ENCODE data around the gene PLD2.
A peak's percentile ranks its signal among the peaks of the same experiment; 100 is the strongest.

The PLD2 gene

DNA sequence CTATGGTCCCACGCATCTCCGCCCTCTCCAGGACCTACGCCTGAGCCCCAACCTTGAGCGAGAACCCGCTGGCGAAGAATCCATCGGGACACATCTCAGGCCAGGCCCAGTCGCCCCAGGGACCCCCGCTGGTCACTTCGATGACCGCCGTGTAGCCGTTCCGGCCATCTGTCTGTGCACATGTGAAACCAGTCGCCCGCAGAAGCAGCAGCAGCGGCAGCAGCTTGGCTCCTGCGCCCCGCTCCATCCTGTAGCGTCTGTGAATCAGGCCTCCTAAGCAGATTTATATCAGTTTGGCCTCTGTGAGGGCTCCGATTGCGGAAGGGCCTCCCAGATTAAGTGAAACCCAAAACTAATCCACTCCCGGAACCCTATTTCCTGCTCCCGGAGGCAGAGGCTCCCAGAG is 20.8 kb upstream of the PLD2 start, which contains the start of gene VMO1:
Gene VMO1, minus strand, starts transcription at position 259 of the 406 bp plus-strand sequence. Its CDS starts 12 bp downstream, at position 247.
- peaks cover 3% of the 10 kb centered on the region for H3K36me3 Mint-ChIP-seq (ENCODE audit: low read depth)
- DNase-seq (ENCODE audit: low spot score), result no peak
- peak within 1 kb of the TSS; percentile 34 for H3K4me3 Mint-ChIP-seq
- peaks cover 62% of the 10 kb centered on the region for H3K27me3 Mint-ChIP-seq (ENCODE audit: low read depth)
- no peaks in the 10 kb centered on the region for H3K9me3 Mint-ChIP-seq
- peaks cover 22% of the 10 kb centered on the region for H3K4me1 Mint-ChIP-seq (ENCODE audit: low read depth)
- H3K27ac Mint-ChIP-seq, result no peak within 1 kb of the TSS

DNA sequence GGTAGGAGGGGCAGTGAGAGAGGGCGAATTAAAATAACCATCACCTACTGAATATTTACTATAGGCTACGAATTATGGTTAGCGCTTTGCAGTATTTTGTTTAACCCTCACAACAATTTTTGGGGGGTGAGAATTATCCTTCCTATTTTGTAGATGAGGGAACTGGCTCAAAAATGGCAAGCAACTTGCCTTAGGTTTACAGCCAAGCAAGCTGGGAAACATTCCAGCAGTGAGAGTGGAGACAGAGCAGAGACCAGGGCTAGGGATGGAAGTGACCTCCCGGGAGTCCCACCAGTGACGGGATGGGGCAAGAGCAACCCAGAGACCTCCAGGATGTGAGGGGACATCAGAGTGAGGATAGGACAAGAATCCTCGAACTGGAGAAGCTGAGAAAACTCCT is 20.4 kb upstream of the PLD2 start:
- Mint-ChIP-seq H3K9me3 (no peaks in the 10 kb centered on the region), H3K27me3 (ENCODE audit: low read depth) (peaks cover 62% of the 10 kb centered on the region), H3K4me3 (no peak overlapping the region), H3K36me3 (ENCODE audit: low read depth) (peaks cover 3% of the 10 kb centered on the region), H3K27ac (no peak overlapping the region), H3K4me1 (ENCODE audit: low read depth) (peaks cover 23% of the 10 kb centered on the region)
- DNase-seq (ENCODE audit: low spot score), result no peak

DNA sequence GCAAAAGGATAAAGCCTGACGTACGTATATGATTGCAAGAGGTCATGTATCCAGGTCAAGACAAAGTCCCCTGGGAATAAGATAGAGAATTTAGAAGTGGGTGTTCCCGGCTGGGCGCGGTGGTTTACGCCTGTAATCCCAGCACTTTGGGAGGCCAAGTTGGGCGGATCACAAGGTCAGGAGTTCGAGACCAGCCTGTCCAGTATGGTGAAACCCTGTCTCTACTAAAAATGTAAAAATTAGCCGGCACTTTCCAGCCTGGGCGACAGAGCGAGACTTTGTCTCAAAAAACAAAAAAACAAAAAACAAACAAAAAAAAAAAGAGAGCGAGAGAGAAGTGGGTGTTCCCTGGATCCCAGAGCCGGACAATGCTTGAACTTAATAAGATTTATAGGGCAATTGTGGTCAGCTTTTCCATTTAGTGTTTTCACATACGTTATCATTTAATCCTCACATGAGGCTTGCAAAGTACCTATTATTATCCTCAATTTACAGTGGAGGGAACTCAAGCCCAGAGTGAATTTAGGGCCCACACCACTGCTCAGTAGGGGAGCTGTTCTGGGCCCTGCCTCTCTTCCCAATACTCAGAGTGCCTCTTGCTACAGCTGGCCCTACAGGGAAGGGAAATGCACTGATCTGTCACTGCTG is 18.7 kb upstream of the PLD2 start:
- H3K27me3 Mint-ChIP-seq (ENCODE audit: low read depth), result peaks cover 52% of the 10 kb centered on the region
- H3K4me3 Mint-ChIP-seq, result peak overlapping the region; percentile 61
- DNase-seq (ENCODE audit: low spot score), result no peak
- H3K4me1 Mint-ChIP-seq (ENCODE audit: low read depth), result peaks cover 22% of the 10 kb centered on the region
- peaks cover 3% of the 10 kb centered on the region for H3K36me3 Mint-ChIP-seq (ENCODE audit: low read depth)
- no peak overlapping the region for H3K27ac Mint-ChIP-seq
- no peaks in the 10 kb centered on the region for H3K9me3 Mint-ChIP-seq

DNA sequence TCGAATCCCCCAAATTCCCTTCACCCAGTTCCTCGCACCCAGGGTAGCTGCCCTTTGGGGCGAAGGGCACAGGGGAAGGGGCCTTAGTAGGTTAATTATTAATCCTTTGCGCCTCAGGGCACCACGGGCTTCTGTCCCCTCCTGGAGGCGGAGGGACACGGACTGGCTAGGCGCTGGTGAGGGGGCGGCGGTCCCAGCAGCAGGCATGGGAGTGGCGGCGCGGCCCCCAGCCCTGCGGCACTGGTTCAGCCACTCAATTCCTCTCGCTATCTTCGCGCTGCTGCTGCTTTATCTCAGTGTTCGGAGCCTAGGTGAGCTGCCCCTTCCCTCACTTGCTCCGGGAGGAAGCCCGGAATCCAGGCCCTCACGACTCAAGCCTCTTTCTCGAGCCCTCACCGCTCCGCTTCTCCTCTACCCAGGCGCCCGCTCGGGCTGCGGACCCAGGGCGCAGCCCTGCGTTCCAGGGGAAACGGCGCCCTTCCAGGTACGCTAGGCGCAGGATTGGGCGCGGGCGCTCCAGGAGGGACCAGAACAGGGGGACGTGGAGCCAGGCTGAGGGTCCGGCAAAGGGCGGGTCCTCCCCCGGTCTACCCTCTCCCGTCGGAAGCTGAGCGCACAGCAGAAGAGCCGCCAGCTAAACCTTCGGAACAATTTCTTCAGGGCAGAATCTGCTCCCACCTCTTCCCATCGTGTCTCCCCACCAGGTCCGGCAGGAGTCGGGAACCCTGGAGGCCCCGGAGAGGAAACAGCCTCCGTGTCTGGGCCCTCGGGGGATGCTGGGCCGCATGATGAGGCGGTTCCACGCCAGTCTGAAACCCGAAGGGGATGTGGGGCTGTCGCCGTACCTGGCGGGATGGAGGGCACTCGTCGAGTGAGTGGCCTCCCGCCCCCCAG is 17.9 kb upstream of the PLD2 start, which contains the start of gene GLTPD2:
Gene GLTPD2, plus strand, starts transcription at position 158 of the 894 bp plus-strand sequence. Its CDS starts 48 bp downstream, at position 206.
- Mint-ChIP-seq H3K9me3 (no peaks in the 10 kb centered on the region), H3K27me3 (ENCODE audit: low read depth) (peaks cover 45% of the 10 kb centered on the region), H3K4me1 (ENCODE audit: low read depth) (peaks cover 25% of the 10 kb centered on the region), H3K27ac (peak within 1 kb of the TSS; percentile 68), H3K36me3 (ENCODE audit: low read depth) (peaks cover 3% of the 10 kb centered on the region), H3K4me3 (peak within 1 kb of the TSS; percentile 73)
- DNase-seq (ENCODE audit: low spot score), result no peak

DNA sequence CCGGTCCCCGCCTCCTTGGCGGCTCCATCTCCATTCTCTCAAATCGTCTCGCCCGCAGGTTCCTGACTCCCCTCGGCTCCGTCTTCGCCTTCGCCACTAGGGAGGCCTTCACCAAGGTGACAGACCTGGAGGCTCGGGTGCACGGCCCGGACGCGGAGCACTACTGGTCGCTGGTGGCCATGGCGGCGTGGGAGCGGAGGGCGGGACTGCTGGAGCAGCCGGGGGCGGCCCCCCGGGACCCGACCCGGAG is 17.3 kb upstream of the PLD2 start:
- Mint-ChIP-seq H3K36me3 (ENCODE audit: low read depth) (peaks cover 3% of the 10 kb centered on the region), H3K4me3 (peak overlapping the region; percentile 73), H3K27ac (peak overlapping the region; percentile 68), H3K9me3 (no peaks in the 10 kb centered on the region), H3K27me3 (ENCODE audit: low read depth) (peaks cover 39% of the 10 kb centered on the region), H3K4me1 (ENCODE audit: low read depth) (peaks cover 25% of the 10 kb centered on the region)
- no peak for DNase-seq (ENCODE audit: low spot score)

DNA sequence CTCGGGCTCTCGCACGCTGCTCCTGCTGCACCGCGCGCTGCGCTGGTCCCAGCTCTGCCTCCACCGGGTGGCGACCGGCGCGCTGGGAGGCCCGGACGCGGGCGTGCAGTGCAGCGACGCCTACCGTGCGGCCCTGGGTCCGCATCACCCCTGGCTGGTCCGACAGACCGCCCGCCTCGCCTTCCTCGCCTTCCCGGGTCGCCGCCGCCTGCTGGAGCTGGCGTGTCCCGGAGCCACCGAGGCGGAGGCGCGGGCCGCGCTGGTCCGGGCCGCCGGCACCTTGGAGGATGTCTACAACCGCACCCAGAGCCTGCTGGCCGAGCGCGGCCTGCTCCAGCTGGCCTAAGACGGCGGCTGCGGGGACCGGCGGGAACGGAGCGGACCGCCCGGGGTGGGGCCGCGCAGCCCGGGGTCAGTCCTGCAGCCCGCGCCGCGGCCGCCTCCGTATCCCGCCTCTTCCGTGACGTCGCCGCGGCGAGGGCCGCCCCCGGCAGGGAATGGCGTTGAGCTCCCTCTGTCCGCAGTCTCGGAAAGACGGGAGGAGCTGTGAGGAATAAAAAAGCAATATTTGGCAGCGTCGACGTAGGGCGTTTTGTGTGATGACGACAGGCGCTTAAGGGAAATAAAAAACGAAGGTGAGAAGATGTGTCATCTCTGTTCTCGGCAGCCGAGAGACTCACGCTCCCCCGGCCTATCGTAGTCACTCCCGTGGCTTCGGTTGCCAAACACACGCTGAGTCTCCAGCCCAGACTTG is 16.8 kb upstream of the PLD2 start:
- H3K4me1 Mint-ChIP-seq (ENCODE audit: low read depth), result peaks cover 25% of the 10 kb centered on the region
- no peaks in the 10 kb centered on the region for H3K9me3 Mint-ChIP-seq
- H3K4me3 Mint-ChIP-seq, result peak overlapping the region; percentile 85
- peak overlapping the region; percentile 95 for H3K27ac Mint-ChIP-seq
- H3K36me3 Mint-ChIP-seq (ENCODE audit: low read depth), result peaks cover 3% of the 10 kb centered on the region
- H3K27me3 Mint-ChIP-seq (ENCODE audit: low read depth), result peaks cover 36% of the 10 kb centered on the region
- peak; percentile 88 for DNase-seq (ENCODE audit: low spot score)

DNA sequence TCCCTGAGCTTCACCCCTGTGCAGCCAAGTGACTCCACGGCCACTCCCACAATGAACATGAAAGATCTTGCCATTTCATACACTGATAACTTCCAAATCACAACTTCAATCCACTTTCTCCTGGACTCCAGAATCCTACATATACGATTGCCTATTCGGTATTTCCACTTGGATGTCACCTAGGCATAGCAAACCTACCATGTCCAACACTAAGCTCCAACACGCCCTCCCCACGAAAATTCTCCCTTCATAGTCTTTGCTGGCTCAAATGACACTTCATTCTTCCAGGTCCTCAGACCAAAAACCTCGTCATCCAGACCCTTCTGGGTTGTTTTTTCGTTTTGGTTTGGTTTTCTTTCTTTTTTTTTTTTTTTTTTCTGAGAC is 16.3 kb upstream of the PLD2 start:
- Mint-ChIP-seq H3K27ac (peak overlapping the region; percentile 95), H3K9me3 (no peaks in the 10 kb centered on the region), H3K27me3 (ENCODE audit: low read depth) (peaks cover 30% of the 10 kb centered on the region), H3K4me1 (ENCODE audit: low read depth) (peaks cover 25% of the 10 kb centered on the region), H3K36me3 (ENCODE audit: low read depth) (peaks cover 3% of the 10 kb centered on the region), H3K4me3 (peak overlapping the region; percentile 85)
- no peak for DNase-seq (ENCODE audit: low spot score)

DNA sequence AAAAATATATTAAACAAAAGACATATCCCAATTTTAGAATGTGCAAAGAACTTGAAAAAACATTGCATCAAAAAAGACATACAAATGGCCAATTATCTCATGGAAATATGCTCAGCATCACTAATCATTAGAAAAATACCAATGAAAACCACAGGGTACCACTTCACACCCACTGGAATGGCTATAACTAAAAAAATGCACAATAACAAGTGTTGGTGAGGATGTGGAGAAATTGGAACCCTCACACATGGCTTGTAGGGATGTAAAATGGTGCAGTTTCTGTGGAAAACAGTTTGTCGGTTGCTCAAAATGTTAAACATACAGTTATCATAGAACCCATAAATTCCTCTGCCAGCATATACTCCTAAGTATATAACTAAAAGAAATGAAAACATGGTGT is 11.8 kb upstream of the PLD2 start:
- Mint-ChIP-seq H3K36me3 (ENCODE audit: low read depth) (peaks cover 18% of the 10 kb centered on the region), H3K27me3 (ENCODE audit: low read depth) (no peaks in the 10 kb centered on the region), H3K9me3 (no peaks in the 10 kb centered on the region), H3K4me3 (peak overlapping the region; percentile 100), H3K27ac (peak overlapping the region; percentile 95), H3K4me1 (ENCODE audit: low read depth) (peaks cover 20% of the 10 kb centered on the region)
- DNase-seq (ENCODE audit: low spot score), result no peak

DNA sequence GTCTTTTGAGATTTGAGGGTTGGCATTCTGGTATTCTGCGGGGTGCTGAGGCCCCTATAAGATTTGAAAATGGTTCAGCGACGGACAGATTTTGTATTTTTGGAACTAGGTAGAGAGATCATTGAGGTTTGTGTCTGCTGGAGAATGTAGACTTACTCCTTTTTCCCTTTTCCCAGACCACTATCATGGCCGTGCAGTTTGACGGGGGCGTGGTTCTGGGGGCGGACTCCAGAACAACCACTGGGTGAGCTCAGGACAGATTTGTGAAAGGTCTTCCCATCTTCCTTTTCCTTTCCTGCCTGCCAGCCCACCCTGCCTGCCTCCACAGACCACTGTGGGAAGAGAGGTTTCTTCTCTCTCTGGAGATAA is 10.4 kb upstream of the PLD2 start:
- no peaks in the 10 kb centered on the region for H3K9me3 Mint-ChIP-seq
- H3K27me3 Mint-ChIP-seq (ENCODE audit: low read depth), result no peaks in the 10 kb centered on the region
- H3K36me3 Mint-ChIP-seq (ENCODE audit: low read depth), result peaks cover 18% of the 10 kb centered on the region
- H3K4me3 Mint-ChIP-seq, result peak overlapping the region; percentile 100
- DNase-seq (ENCODE audit: low spot score), result no peak
- peak overlapping the region; percentile 95 for H3K27ac Mint-ChIP-seq
- H3K4me1 Mint-ChIP-seq (ENCODE audit: low read depth), result peaks cover 11% of the 10 kb centered on the region

DNA sequence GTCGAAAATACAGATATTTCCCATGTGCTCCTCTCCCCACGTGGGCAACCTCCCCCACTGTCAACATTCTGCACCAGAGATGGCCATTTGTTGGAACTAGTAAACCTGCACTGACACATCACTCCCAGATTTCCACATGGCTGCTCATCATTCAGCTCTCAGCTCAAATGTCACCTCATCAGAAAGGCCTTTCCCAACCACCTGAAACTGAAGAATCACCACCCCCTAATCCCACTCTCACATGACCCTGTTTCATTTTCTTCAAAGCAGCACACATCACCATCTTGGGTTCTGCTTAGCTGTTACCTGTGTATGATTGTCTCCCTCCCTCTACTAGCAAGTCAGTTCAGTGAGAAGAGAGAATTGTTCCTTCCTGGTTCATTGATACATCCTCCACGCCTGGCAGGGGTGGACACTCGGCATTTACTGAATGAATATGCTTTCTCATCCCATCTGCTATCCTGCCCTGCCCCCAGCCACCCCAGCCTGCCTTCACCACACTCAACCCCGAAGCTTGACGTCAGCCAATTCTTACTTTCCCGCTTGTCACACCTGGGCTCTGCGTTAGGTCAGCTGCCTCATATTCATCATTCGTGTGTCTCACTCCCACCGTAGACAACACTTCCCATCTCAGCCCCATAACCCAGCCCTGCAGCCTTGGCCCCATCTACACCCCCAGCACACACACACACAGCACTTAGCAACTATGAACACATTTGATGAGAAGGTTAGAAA is 6.3 kb upstream of the PLD2 start:
- no peak overlapping the region for H3K4me3 Mint-ChIP-seq
- peaks cover 5% of the 10 kb centered on the region for H3K4me1 Mint-ChIP-seq (ENCODE audit: low read depth)
- DNase-seq (ENCODE audit: low spot score), result no peak
- no peaks in the 10 kb centered on the region for H3K27me3 Mint-ChIP-seq (ENCODE audit: low read depth)
- H3K36me3 Mint-ChIP-seq (ENCODE audit: low read depth), result peaks cover 18% of the 10 kb centered on the region
- H3K9me3 Mint-ChIP-seq, result no peaks in the 10 kb centered on the region
- H3K27ac Mint-ChIP-seq, result no peak overlapping the region

DNA sequence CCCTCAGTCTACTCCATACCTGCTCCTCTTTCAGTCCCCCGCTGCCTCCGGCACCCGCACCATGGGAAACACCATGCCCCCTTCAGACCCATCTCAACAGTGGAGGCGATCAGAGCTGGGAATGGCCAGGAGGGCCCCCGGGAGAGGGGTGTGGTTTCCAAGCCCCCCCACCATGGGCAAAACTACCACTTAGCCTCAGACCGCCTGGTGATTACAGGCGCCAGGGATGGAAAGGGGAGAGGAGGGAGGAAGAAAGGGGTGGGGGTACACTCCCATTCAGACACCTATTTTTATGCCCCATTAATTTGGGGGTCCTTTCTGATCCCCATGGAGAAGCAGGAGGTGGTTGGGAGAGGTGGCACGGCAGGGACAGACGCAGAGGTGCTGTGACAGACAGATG is 4.7 kb upstream of the PLD2 start, which contains the start of gene C17orf114:
Gene C17orf114, minus strand, starts transcription at position 101 of the 400 bp plus-strand sequence.
- H3K4me1 Mint-ChIP-seq (ENCODE audit: low read depth), result peaks cover 6% of the 10 kb centered on the region
- no peak within 1 kb of the TSS for H3K27ac Mint-ChIP-seq
- no peak within 1 kb of the TSS for H3K4me3 Mint-ChIP-seq
- no peak for DNase-seq (ENCODE audit: low spot score)
- H3K27me3 Mint-ChIP-seq (ENCODE audit: low read depth), result no peaks in the 10 kb centered on the region
- H3K9me3 Mint-ChIP-seq, result no peaks in the 10 kb centered on the region
- H3K36me3 Mint-ChIP-seq (ENCODE audit: low read depth), result peaks cover 13% of the 10 kb centered on the region

DNA sequence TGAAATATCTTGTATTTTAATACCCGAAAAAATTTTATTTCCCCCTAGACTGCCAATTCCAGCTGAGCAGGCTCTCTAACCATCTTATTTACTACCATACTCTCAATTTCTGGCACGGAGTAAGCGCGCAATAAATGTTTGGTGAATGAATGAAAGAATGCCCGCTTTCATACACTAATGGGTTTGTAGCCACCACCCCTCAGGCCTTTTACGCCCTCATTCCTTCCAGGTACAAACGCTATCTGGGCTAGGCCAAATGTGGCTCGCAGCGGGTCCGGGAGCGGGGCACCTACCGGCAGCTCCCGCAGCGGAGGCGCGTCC is 536 bp upstream of the PLD2 start:
- H3K27me3 Mint-ChIP-seq (ENCODE audit: low read depth), result no peaks in the 10 kb centered on the region
- H3K27ac Mint-ChIP-seq, result no peak overlapping the region
- peak overlapping the region; percentile 75 for H3K4me3 Mint-ChIP-seq
- no peaks in the 10 kb centered on the region for H3K9me3 Mint-ChIP-seq
- peaks cover 6% of the 10 kb centered on the region for H3K36me3 Mint-ChIP-seq (ENCODE audit: low read depth)
- no peak for DNase-seq (ENCODE audit: low spot score)
- H3K4me1 Mint-ChIP-seq (ENCODE audit: low read depth), result peaks cover 8% of the 10 kb centered on the region

DNA sequence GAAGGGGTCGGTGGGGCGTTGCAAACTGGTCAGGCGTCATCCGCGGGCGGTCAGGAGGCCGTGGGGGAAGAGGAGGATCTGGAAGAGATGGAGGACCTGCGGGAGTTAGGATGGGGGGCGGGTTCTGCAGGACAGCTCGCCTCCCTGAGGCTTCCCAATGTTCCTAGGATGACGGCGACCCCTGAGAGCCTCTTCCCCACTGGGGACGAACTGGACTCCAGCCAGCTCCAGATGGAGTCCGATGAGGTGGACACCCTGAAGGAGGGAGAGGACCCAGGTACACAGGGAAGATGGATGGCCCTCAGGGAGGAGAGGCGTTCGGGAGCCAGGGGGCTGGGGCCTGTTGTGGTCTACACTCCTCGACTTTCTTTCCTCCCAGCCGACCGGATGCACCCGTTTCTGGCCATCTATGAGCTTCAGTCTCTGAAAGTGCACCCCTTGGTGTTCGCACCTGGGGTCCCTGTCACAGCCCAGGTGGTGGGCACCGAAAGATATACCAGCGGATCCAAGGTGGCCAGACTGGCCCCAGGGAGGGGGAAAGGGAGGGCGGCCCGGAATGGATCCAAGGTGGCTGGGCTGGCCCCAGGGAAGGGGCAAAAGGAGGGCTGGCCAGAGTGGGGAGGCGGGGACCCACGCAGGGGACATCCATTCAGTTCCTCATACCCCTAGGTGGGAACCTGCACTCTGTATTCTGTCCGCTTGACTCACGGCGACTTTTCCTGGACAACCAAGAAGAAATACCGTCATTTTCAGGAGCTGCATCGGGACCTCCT is 839 bp downstream of the PLD2 start:
- peaks cover 6% of the 10 kb centered on the region for H3K36me3 Mint-ChIP-seq (ENCODE audit: low read depth)
- peak overlapping the region; percentile 75 for H3K4me3 Mint-ChIP-seq
- no peak for DNase-seq (ENCODE audit: low spot score)
- H3K4me1 Mint-ChIP-seq (ENCODE audit: low read depth), result peaks cover 8% of the 10 kb centered on the region
- H3K9me3 Mint-ChIP-seq, result no peaks in the 10 kb centered on the region
- no peaks in the 10 kb centered on the region for H3K27me3 Mint-ChIP-seq (ENCODE audit: low read depth)
- H3K27ac Mint-ChIP-seq, result peak overlapping the region; percentile 60
